HFFc6 (cell line): ENCODE measurements around the gene CASP10. TPM values are rescaled to one million over a fixed set of nuclear protein-coding genes. Genes with fewer than 3 reads are reported as not detected.

Experiments used
- DNase-seq: peaks from one replicate; pipeline ENCODE4 v3.0.0-alpha.2; 2018
- H3K27ac Mint-ChIP-seq: 2 replicates; pipeline ENCODE4 v1.8.0; 2020; ENCODE audit warnings: mild to moderate bottlenecking, mixed read lengths
- H3K27me3 Mint-ChIP-seq: 2 replicates; pipeline ENCODE4 v1.8.0; 2021; ENCODE audit warnings: mild to moderate bottlenecking, moderate library complexity, mixed read lengths; ENCODE audit not compliant: insufficient read depth
- H3K36me3 Mint-ChIP-seq: 2 replicates; pipeline ENCODE4 v1.8.0; 2021; ENCODE audit warnings: low read depth, mixed read lengths
- H3K4me1 Mint-ChIP-seq: 2 replicates; pipeline ENCODE4 v1.8.0; 2020; ENCODE audit warnings: low read depth, mixed read lengths
- H3K4me3 Mint-ChIP-seq: 2 replicates; pipeline ENCODE4 v1.8.0; 2020; ENCODE audit warnings: mild to moderate bottlenecking, moderate library complexity, mixed read lengths
- H3K9me3 Mint-ChIP-seq: 2 replicates; pipeline ENCODE4 v1.8.0; 2020; ENCODE audit warnings: mild to moderate bottlenecking, mixed read lengths
- total RNA-seq, 6 experiments: library from RNA; stranded (reverse); fragmentation: NEBNext Ultra II Directional; extraction: Animal tissue kit (Norgen Biotek cat#: 25700); gene quantifications; 2 replicates in 1 of 6; 3 replicates in 5 of 6; pipeline ENCODE4 v1.2.3, GENCODE V29; 2021
- TF ChIP-seq, protein P1 (sequence below): fragments of 200-600 bp; sonication (generic); IDR thresholded peaks from 2 replicates; pipeline ENCODE4 v1.5.0; 2021; ENCODE audit warnings: antibody characterized with exemption, mild to moderate bottlenecking

CASP10 gene
- total RNA-seq, 6 experiments from 2014 or later = 0.36 to 1.9 (median 1.6) TPM

DNA sequence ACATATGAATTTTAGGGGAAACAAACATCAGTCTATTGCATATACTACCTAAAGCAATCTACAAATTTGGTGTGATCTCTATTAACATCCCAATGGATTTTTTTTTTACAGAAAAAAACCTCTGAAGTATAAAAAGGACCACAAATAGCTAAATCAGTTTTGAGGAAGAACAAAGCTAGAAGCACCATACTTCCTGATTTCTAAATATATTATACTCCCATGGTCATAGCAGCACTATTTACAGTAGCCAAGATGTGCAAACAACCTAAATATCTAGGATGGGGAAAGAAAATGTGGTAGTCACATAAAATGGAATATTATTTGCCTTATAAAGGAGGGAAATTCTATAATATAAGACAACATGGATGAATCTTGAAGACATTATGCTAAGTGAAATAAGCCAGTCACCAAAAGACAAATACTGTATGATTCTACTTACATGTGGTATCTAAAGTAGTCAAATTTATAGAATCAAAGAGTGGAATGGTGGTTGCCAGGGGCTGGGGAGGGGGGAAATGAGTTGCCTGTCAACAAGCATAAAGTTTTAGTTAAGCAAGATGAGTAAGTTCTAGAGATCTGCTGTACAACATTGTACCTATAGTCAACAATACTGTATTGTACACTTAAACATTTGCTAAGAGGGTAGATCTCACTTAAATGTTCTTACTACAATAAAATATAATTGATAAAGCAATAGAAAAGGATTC, 59.8 kb downstream of the CASP10 start:
- Mint-ChIP-seq H3K27ac (no peak overlapping the region), H3K27me3 (no peaks in the 10 kb centered on the region), H3K4me1 (peaks cover 7% of the 10 kb centered on the region; the same call in 1 of the 2 replicates), H3K4me3 (no peak overlapping the region), H3K36me3 (no peaks in the 10 kb centered on the region), H3K9me3 (no peaks in the 10 kb centered on the region)
- DNase-seq = no peak
- TF ChIP-seq, protein P1, sequence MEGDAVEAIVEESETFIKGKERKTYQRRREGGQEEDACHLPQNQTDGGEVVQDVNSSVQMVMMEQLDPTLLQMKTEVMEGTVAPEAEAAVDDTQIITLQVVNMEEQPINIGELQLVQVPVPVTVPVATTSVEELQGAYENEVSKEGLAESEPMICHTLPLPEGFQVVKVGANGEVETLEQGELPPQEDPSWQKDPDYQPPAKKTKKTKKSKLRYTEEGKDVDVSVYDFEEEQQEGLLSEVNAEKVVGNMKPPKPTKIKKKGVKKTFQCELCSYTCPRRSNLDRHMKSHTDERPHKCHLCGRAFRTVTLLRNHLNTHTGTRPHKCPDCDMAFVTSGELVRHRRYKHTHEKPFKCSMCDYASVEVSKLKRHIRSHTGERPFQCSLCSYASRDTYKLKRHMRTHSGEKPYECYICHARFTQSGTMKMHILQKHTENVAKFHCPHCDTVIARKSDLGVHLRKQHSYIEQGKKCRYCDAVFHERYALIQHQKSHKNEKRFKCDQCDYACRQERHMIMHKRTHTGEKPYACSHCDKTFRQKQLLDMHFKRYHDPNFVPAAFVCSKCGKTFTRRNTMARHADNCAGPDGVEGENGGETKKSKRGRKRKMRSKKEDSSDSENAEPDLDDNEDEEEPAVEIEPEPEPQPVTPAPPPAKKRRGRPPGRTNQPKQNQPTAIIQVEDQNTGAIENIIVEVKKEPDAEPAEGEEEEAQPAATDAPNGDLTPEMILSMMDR = no peak

DNA sequence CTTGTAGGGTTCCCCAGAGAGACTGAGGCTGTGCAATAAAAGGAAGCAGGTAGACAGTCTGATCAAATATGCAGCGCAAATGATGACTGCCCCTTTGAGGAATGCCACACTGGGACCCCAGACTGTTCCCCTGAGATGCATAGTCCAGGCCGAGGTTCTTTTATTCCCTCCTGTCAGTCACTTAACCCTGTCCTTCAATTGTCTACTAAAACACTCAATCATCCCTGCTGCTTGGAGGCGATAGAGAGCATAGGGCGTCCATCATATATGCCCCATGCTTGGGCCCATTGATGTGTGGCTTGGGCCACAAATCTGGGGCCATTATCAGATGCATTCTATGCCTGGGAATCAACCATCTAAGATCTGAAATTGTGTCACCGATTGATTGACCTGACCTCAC, 61.9 kb downstream of the CASP10 start:
- no peaks in the 10 kb centered on the region for H3K9me3 Mint-ChIP-seq
- H3K4me1 Mint-ChIP-seq = peaks cover 1% of the 10 kb centered on the region; the same call in 1 of the 2 replicates
- H3K4me3 Mint-ChIP-seq = no peak overlapping the region
- no peak overlapping the region for H3K27ac Mint-ChIP-seq
- DNase-seq = no peak
- H3K27me3 Mint-ChIP-seq = no peaks in the 10 kb centered on the region
- no peaks in the 10 kb centered on the region for H3K36me3 Mint-ChIP-seq
- TF ChIP-seq, protein P1 = no peak

DNA sequence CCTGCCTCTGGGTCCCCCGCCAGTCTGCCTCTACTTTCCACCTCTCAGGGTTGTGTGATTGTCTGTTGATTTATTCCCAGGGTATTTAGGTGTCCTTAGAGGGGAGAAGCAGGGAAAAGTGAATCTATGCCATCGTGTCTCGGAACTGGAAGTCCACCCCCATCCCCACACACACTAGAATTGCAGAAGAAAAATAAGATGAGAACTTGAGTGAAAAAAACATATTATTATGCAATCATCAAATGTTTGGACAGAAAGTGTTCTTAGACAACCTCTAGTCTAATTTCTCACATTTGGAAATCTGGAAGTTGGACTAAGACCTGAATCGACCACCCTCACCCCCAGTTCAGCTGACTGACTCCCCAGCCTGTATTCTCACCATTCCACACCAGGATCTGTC, 63.3 kb downstream of the CASP10 start:
- Mint-ChIP-seq H3K4me1 (no peaks in the 10 kb centered on the region), H3K27ac (no peak overlapping the region), H3K9me3 (no peaks in the 10 kb centered on the region), H3K4me3 (no peak overlapping the region), H3K27me3 (no peaks in the 10 kb centered on the region; the same call in 1 of the 2 replicates), H3K36me3 (no peaks in the 10 kb centered on the region)
- DNase-seq = no peak
- TF ChIP-seq, protein P1 = no peak

DNA sequence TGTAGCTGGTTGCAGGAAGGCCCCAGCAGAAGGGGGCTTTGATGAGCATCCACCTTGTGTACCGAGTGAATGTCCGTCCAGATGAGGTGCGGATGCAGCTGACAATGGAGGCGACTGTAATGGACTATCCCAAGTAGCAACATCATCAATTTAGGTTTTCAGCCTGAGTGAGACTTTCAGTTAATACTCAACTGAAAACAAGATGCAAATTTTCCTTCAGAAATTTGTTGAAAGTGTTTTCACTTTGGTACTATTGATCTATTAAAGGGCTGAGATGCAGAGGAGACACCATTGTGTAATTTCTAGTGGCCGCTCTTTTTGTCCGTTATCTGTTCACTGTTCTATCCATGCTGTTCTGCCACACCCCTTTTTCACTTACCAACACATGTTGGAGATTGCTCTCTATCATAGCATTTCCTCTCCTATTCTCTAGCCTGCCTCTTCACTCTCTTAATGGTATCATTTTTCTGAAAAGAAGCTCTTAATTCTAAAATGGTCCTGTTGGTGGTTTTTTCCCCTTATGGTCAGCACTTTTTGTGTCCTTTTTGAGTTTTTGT, 65.4 kb downstream of the CASP10 start:
- DNase-seq = no peak
- H3K27ac Mint-ChIP-seq = no peak overlapping the region
- no peak overlapping the region for H3K4me3 Mint-ChIP-seq
- TF ChIP-seq, protein P1 = no peak
- H3K36me3 Mint-ChIP-seq = no peaks in the 10 kb centered on the region
- no peaks in the 10 kb centered on the region; the same call in 1 of the 2 replicates for H3K27me3 Mint-ChIP-seq
- H3K4me1 Mint-ChIP-seq = no peaks in the 10 kb centered on the region
- no peaks in the 10 kb centered on the region for H3K9me3 Mint-ChIP-seq

DNA sequence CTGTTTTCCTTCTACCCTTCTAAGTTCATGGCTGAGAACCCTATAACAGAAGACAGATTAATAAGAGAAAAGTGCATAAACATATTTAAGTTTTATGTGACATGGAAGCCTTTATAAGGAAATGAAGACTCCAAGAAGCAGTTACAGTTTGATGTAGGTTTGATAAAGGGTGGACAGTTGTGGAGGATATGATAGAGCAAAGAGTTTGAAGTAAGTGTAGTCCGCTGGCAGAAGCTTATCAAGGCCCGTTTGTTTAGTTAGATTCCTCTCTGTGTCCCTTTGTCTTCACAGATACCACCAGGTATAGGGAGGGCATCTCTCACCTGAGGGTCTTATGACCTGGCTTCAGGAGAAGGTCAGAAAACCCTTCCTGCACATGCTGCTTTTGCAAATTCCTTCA, 66.9 kb downstream of the CASP10 start:
- no peaks in the 10 kb centered on the region; the same call in 1 of the 2 replicates for H3K27me3 Mint-ChIP-seq
- DNase-seq = no peak
- peaks cover 7% of the 10 kb centered on the region; the same call in 1 of the 2 replicates for H3K4me1 Mint-ChIP-seq
- no peaks in the 10 kb centered on the region for H3K9me3 Mint-ChIP-seq
- H3K36me3 Mint-ChIP-seq = no peaks in the 10 kb centered on the region
- H3K27ac Mint-ChIP-seq = no peak overlapping the region
- no peak overlapping the region for H3K4me3 Mint-ChIP-seq
- TF ChIP-seq, protein P1 = no peak
